ENCODE results near the gene FOXP4.

The FOXP4 gene

DNA sequence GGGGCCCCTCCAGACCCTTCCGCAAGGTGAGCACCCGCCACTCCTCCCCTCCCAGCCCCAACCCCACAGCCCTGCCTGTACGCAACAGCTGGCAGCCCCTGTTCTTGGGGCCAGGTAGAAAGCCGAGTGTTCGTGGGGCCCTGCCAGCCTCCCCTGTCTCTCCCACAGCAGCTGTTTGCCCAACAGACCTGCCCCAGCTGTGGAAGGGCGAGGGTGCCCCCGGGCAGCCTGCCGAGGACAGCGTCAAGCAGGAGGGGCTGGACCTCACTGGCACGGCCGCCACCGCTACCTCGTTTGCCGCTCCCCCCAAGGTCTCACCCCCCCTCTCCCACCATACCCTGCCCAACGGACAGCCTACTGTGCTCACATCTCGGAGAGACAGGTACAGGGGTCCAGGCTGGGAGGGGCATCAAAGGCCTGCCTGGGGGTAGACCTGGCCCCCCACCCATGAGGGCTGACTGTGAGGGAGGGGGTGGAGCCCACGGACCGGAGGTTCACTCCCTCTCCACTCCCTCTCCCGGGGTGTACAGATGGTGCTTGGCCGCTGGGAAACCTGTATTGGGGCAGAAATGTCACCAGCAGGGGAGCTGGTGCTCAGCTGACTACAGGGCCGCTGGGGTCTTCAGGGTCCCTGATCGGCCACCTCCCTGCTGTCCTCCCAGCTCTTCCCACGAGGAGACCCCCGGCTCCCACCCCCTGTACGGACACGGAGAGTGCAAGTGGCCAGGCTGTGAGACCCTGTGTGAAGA, 41.1 kb downstream of the FOXP4 start:
- no peak for DNase-seq

DNA sequence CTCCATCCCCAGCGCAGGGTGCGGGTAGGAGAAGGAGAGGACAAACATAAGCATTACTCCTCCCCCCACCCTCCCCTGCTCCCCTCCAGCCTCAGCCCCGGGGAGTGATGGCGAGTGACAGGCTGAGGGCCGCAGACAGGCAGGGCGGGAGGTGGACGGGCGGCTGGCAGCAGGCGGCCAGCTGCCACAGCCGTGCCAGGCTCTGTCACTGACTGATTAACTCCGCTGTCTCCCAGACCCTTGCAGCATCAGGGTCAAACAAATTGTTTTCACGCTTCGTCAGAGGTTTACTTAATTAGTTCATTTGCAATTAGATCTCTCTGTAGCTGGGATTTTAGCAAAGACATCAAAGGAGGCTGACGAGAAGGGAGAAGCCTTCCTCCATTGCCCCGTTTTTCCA, 41.9 kb downstream of the FOXP4 start:
- no peak for DNase-seq

DNA sequence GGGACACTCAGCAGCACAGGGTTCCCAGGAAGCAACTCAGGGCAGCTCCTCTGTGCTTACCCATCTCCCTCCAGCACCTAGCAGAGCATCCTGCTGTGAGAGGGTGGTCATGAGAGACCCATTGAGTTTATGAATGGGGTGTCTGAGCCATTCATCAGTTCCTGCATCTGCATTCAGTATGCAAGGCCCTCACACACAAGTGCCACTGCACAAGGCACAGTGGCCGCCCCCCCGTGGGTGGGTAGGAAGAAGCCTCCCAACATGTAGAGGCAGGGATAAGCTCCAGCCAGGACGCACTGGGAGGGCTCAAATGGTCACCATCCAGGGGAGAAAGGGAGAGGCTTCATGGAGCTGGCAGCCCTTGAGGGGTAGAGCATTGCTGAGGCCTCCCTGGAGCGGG, 43.0 kb downstream of the FOXP4 start:
- DNase-seq, result no peak

DNA sequence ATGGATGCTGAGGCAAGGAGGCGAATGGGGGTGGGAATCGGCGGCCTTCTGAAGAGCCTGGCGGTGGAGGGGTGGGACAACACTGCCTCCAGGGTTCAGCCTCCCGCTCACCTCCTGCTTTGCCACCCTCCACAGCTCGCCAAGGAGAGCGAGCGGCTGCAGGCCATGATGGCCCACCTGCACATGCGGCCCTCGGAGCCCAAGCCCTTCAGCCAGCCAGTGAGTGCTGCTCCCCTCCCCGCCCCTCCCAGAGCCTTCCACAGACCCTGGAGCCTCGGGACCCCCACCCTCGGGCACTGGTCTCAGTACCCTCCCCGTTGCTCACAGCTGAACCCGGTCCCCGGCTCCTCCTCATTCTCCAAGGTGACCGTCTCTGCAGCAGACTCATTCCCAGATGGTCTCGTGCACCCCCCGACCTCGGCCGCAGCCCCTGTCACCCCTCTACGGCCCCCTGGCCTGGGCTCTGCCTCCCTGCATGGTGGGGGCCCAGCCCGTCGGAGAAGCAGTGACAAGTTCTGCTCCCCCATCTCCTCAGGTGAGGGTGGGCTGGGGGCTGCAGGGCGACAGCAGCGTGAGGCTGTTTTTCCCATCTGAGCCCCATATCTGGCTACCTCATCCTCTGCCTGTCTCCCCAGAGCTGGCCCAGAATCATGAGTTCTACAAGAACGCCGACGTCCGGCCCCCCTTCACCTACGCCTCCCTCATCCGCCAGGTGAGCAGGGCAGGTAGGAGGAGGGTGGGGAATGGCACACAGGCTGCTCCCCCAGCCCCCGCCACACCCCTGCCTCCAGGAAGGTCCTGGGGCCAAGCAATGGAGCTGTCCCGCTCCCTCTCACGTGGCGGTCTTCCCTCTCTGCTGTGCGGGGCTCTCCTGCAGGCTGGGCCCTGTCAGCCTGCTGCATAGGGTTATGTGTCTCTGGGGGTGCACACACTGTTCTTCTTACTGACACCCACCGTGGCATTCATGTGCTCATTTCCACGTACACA, 43.7 kb downstream of the FOXP4 start:
- DNase-seq, result no peak

DNA sequence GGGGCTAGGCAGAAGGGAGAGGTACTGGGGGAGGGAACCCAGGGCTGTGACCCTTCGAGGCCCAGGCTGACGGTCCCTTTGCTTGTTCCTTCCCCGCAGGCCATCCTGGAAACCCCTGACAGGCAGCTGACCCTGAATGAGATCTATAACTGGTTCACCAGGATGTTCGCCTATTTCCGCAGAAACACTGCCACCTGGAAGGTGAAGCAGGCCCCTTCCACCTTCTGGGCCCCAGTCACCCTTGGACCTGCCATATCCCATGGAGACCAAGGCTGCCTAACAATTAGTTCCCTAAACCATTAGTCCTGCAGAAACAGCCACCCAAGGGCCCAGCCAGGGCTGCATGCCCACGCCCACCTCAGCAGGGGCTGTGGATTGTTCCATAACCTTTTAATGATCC, 44.9 kb downstream of the FOXP4 start:
- DNase-seq, result no peak

DNA sequence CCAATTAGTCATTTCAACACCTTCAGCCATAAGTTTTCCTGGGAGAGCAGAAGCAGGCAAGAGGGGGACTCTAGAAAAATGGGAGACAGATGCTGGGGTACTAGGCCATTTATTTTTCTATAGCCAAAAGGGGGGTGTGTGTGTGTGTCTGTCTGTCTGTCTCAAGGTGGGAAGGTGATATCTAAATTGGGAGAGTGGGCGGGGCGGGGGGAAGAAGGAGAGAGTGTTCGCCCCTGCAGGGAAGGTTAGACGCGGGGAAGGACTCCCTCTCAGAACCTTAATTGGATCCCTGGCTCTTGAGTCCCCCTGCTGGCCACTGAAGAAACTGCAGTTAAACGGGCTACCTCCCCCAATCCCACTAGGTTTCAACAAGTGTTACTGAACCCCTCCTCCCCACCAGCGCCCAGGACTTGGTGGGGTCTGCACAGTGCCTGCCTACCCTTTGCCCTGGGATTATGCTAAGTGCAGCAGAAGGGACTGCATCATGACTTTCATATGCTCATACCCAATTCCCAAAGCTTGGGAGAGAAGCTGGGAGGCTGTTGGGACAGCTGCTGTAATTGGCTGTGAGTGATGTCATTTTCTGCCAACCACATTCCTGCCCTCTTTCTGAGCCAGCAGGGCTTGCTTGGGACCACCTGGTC, 45.8 kb downstream of the FOXP4 start:
- peak; percentile 43 for DNase-seq

DNA sequence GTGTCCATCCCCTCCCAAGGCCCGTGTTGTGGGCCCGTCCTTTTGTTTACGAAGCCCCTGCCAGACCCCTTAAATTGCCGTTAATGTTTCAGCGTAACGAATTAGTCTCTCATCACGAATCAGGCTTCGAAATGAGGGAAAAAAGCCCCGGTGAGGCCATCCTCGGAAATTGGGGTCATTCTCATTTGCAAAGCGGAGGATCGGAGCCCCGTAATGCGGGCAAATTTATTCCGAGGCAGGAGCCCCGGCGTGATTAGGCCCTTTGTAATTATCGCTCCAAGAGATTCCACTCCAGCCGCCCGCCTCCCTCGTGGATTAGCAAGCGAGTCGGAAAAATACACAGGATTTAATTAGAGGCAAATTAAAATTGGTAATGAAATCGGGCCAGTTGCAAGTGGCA, 47.2 kb downstream of the FOXP4 start:
- no peak for DNase-seq

DNA sequence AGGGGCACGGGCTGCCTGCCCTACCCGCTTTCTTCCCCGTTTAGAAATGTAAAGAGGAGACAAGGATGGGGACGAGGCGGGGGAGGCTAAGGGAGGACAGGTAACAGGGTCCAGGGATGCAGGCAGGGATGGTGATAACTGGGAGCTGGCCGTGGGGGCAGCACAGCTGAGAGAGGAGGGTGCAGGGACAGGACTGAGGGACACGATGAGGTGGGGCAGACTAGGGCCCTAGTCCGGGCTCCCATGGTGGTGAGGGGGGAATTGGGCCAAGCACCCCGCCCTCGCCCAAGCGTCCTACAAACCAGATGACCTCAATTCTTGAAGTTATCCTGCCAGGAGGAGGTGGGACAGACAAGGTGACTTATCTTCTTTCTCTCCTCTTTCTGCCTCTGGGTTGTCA, 47.7 kb downstream of the FOXP4 start:
- DNase-seq, result no peak

DNA sequence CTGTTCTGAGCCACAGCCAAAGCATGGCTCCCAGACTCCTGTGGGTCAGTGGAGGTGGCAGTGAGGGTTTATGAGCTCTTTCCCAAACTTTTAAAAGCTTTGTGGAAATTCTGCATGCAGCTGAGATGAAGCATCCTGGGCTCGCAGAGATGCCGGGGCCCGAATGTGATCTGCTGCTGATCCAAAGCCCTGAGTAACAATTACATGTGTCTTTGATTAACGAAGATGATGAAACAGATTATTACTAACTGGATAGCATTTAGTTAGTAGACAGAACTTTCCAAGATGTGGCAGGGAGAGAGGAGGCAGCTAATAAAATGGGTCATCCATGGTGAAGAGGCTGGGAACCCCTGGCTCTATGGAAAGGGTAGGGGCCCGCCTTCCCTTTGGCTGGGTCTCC, 48.1 kb downstream of the FOXP4 start:
- no peak for DNase-seq

DNA sequence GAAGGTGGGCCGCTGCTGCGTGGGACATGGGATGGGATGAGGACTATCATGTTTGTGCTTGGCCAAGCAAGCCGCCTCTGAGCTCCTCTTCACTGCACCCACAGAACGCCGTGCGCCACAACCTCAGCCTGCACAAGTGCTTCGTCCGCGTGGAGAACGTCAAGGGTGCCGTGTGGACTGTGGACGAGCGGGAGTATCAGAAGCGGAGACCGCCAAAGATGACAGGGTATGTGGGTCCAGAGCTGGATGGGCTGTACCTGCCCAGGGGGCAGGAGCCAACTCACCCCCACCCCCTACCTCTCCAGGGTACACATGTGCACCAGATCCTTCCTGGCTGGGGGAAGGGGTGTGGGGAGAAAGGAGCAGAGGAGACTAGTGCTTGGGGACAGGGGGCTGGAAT, 48.6 kb downstream of the FOXP4 start:
- DNase-seq, result no peak

DNA sequence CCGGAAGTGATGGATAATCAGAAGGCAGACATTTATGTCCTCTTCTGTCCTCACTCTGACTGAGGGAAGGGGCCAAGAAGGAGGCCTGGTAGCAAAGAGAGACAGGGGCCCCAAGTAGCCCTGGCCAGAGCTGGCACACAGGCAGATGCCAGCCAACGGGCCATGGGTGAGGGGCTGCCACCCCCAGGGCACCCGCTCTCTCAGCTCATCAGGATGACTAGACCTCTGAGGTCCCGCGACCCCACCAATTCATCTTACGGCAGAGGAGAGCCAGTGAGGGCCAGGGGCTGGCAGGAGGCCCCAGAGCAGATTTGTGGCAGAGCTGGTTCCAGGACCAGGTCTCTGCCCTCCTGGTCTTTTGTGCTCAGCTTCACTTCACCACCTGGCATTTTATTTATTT, 49.0 kb downstream of the FOXP4 start:
- DNase-seq, result no peak

DNA sequence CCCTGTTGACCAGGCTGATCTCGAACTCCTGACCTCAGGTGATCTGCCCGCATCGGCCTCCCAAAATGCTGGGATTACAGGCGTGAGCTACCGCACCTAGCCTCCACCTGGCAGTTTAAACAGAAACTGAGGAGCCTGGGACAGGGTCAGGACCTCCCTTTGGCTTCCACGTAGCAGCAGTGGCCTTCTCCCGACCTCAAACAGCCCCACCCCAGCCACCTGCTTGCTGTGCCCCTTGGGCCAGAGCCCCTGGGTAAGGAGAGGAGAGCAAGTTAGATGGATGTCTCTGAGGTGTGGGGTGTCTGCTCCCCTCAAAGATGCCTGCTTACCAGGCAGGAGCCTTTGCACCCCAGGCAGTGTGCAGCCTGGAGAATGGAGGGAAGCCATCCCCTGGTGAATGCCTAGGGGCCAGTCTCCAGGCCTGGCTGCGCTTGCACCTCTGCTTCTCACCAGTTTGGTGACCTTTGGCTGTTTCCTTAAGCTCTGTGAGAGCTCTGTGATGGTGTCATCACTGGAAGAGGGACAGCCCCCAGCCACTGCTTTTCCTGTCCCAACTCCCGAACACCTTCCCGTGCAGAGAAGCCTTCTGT, 50.0 kb downstream of the FOXP4 start:
- DNase-seq, result no peak

DNA sequence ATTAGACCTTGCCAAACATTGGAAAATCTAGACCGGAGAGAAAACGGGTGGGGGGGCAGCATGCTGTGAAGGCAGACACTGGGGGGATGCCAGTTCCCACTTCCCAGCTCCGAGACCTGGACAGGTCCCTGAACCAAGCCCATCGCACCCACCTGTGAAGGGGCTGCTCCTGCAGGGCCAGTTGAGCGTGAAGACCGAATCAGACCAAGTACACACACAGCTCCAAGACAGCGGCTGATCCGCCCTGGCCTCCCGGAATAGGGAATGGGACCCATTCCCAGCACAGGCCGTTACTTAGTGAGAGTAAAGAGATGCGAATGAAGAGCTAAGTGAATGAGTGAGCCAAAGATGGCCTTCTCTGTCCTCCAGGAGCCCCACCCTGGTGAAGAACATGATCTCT, 50.6 kb downstream of the FOXP4 start:
- no peak for DNase-seq

DNA sequence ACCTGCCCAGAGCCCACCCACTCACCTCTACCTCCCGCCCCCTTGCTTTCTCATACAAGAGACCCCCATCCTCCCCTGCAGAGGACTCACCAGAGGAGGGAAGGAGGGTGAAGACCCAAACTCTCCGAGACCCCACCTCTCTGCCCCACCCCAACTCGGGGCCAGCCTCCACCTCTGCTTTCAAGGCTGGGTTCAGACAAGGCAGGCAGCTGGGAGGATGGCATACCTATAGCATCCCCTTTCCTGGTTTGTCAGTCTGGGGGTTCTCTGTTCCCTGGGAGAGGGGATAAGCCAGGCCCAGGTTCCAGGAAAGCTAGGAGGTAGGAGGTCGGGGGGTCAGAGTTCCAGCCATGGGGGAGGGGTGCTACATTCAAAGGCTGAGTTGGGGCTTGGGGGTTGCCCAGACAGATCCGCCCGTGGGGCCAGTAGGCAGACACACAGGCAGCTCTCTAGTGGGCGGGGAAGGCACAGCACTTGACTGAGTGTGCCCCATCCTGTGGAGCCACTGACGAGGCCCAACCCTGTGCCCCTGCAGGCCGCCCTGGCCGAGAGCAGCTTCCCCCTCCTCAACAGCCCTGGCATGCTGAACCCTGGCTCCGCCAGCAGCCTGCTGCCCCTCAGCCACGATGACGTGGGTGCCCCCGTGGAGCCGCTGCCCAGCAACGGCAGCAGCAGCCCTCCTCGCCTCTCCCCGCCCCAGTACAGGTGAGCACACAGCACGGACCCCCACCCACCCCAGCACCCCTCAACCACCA, 51.2 kb downstream of the FOXP4 start:
- DNase-seq, result no peak

DNA sequence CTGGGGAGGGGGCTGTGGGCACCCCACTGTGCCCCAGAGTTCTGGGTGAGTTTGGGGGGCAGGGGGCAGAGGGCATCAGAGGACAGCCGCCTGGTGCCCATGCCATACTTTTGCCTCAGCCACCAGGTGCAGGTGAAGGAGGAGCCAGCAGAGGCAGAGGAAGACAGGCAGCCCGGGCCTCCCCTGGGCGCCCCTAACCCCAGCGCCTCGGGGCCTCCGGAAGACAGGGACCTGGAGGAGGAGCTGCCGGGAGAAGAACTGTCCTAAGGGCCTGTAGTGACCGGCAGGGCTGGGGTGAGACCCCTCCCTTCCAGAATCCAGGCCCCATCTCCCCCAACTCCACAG, 52.5 kb downstream of the FOXP4 start:
- no peak for DNase-seq

DNA sequence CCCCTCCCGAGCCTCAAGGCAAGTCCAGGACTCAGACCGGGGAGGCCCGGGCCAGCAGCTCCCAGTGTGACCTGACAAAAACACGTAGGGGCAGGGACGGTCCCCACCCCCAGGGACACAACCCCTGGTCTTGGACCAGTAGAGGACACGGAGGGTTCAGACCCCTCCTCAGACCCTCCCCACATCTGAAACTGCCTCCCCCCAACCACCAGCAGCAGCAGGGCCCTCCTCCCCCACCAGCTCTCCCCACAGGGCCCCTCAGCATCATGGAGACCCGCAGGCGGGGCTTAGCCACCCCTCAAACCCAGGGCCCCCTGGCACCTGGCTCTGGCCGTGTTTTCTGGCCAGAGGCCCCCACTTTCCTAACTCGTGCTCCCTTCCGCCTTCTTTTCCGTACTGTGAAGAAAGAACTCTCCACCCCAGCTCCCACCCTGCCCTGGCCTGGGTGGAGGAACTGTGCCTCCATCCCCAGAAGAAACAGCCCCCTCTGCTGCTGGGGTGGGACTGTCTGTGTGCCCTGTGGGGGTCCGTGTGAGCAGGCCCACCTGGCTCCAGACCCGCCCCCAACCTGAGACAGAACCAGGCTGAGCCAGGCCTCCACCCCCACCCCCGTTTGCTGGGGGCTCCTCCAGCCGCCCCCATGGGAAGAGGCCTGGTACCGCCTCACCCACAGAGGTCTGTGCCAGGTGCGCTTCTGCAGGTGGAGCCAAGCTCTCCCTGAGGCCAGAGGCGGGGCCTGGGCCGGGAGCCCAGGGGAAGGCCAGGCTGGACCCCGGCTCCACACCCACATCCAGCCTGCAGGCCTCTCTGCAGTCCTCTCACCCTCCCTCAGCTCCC, 53.1 kb downstream of the FOXP4 start:
- DNase-seq, result no peak

DNA sequence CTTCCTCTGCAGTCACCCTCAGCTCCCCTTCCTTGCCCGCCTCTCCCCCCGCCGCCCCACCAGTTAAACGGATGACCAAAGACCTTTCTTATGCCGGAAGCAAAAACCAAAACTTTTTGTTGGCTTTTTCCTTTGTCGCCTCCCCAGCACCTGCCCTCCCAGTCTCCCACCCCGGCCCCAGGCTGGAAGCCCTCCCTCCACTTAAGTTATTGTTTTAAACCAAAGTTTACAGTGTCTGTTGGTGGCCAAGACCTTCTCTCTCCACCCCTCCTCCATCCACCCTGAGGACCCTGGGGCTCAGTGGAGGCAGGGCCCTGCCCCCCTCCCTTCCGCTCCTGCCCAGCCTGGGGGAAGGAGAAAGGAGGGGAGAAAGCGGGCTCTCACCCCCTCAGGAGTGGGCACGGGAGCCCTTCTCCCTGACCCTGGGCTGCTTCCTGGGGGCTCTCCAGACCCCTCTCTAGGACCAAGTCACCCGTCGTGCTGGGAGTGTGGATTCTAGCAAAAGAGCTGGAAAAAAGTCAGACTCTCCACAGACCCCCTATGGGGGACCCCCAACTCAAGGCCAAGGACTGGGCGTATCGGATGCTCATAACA, 53.8 kb downstream of the FOXP4 start:
- no peak for DNase-seq

DNA sequence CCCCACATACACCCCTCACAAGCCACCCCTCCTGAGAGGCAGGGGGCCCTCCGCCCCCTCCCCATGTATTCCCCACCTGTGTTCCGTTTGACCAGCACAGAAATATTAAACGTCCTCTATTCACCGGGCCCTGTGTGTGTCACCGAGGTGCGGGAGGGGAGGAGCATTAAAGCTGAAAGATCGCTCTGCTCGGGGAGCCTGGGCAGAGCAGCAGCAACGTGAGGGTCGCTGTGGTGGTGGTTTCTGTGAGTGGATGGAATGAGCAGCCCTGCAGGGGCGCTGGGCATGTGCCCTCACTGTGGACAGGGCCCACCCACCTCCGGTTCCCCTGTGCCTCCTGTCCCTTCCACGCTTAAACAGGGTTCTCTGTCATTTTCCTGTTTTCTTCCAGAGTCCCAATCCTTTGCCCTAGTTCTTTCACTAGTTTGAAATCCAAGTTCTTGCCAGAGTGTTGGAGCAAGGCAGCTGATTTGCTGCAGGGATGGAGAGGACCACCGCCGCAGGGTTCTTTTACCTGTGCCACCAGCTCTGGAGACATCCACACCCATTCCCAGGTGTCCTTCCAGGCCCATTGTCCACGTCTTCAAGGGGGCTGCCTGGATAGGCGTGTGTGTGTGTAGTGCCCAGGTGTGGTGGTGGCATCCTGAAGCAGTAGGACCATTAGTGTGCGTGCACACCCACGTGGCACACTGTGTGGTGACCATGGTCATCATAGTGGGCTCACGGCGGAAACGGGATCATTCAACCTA, 54.5 kb downstream of the FOXP4 start:
- DNase-seq, result no peak

DNA sequence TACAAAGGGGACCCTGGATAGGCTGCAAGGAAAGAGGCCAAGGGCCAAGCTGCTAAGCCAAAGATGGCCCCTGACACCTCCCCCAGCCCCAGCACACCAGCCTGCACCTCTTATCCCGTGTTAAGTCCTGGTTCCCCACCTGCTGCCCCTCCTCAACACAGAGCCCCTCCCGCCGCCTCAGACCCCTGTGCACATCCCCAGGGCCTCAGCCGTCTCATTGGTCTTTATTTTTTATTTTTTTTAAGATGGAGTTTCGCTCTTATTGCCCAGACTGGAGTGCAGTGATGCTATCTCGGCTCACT, 55.0 kb downstream of the FOXP4 start:
- no peak for DNase-seq

DNA sequence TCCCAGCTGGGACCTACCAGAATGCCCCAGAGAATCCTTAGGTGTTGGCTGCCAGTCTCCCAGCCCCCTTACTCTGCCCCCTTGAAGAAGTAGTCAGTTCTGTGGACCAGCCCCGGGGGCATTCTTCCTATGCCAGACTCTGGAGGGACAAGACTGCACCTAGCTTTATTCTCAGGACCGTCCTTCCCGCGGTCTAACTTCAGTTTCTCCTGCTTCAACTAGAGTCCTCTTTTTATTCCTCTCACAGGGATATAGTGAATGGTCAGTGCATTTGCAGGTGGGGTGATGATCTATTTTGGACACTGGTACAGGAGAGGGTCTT, 56.2 kb downstream of the FOXP4 start:
- DNase-seq, result no peak

All from HCEC 1CT (cell line).